ENCODE results near the gene FRMD7.
"Not testable (repeated sequence)": the region's sequence is repeated elsewhere in the genome, so short reads cannot be mapped to it uniquely, and the experiment has no call there.

FRMD7 gene

GRCh38 chrX:132086672-132087071 lies 41.1 kb downstream of the FRMD7 start:
- peaks cover 10% of the 10 kb centered on the region for H3K27me3 ChIP-seq (ENCODE audit: low read depth)
- H3K36me3 ChIP-seq (replicated peaks), result no peaks in the 10 kb centered on the region
- DNase-seq (ENCODE audit: low spot score in 2 of 2), result no peak
- no peaks in the 10 kb centered on the region for H3K9me3 ChIP-seq
- no peak overlapping the region for H3K4me3 ChIP-seq
- in situ Hi-C loops (cut with MboI; ENCODE audit: low sequenced_read_pairs), result loop anchor here (25.0 kb wide), 1 partner anchor 526 kb away; no protein-coding TSS in a partner anchor
- no peaks in the 10 kb centered on the region for H3K4me1 ChIP-seq

- in situ Hi-C loops (cut with MboI; ENCODE audit: low sequenced_read_pairs), result loop anchor here (25.0 kb wide), 1 partner anchor 527 kb away; no protein-coding TSS in a partner anchor
- Histone ChIP-seq H3K27me3 (ENCODE audit: low read depth) (peaks cover 10% of the 10 kb centered on the region), H3K36me3 (replicated peaks) (no peaks in the 10 kb centered on the region), H3K4me3 (no peak overlapping the region), H3K4me1 (no peaks in the 10 kb centered on the region), H3K9me3 (no peaks in the 10 kb centered on the region)
- DNase-seq (ENCODE audit: low spot score in 2 of 2), result no peak
These were observed 42.0 kb downstream of the FRMD7 start for GRCh38 chrX:132085786-132086185.

- Histone ChIP-seq H3K4me1 (no peaks in the 10 kb centered on the region), H3K27me3 (ENCODE audit: low read depth) (no peaks in the 10 kb centered on the region), H3K9me3 (no peaks in the 10 kb centered on the region), H3K36me3 (replicated peaks) (peaks cover 12% of the 10 kb centered on the region), H3K4me3 (no peak overlapping the region)
- in situ Hi-C loops (cut with MboI; ENCODE audit: low sequenced_read_pairs), result loop anchor here (25.0 kb wide), 1 partner anchor 534 kb away; no protein-coding TSS in a partner anchor
- DNase-seq (ENCODE audit: low spot score in 2 of 2), result no peak
These were observed 49.9 kb downstream of the FRMD7 start for GRCh38 chrX:132077912-132078311.

GRCh38 chrX:132077414-132077813 lies 50.4 kb downstream of the FRMD7 start:
- in situ Hi-C loops (cut with MboI; ENCODE audit: low sequenced_read_pairs), result loop anchor here (25.0 kb wide), 1 partner anchor 535 kb away; no protein-coding TSS in a partner anchor
- no peak for DNase-seq (ENCODE audit: low spot score in 2 of 2)
- Histone ChIP-seq H3K36me3 (replicated peaks) (peaks cover 17% of the 10 kb centered on the region), H3K9me3 (no peaks in the 10 kb centered on the region), H3K4me3 (no peak overlapping the region), H3K4me1 (no peaks in the 10 kb centered on the region), H3K27me3 (ENCODE audit: low read depth) (no peaks in the 10 kb centered on the region)

- DNase-seq (ENCODE audit: low spot score in 2 of 2), result peak in 1 of 2 experiments; percentile 54
- H3K9me3 ChIP-seq, result no peaks in the 10 kb centered on the region
- H3K27me3 ChIP-seq (ENCODE audit: low read depth), result no peaks in the 10 kb centered on the region
- in situ Hi-C loops (cut with MboI; ENCODE audit: low sequenced_read_pairs), result no loop called here
- no peak overlapping the region for H3K4me3 ChIP-seq
- H3K36me3 ChIP-seq (replicated peaks), result peaks cover 46% of the 10 kb centered on the region
- H3K4me1 ChIP-seq, result no peaks in the 10 kb centered on the region
These were observed 56.6 kb downstream of the FRMD7 start for GRCh38 chrX:132071254-132071653.

DNA sequence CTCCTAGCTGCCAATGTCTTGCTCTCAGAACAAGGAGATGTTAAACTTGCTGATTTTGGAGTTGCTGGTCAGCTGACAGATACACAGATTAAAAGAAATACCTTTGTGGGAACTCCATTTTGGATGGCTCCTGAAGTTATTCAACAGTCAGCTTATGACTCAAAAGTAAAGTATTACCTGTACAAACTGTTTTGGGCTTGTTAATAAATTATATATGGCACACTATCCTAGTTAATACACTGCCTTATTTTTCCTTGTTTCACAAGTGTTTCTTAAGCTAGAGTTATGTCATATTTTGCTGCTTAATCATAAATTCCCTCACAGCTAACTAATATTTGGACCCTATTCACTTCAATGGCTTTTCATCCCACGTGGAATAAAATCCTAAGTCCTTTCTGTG lies 59.4 kb downstream of the FRMD7 start:
- in situ Hi-C loops (cut with MboI; ENCODE audit: low sequenced_read_pairs), result loop anchor here (10.0 kb wide), 1 partner anchor 224 kb away; no protein-coding TSS in a partner anchor
- Histone ChIP-seq H3K4me1 (peaks cover 3% of the 10 kb centered on the region), H3K4me3 (no peak overlapping the region), H3K27me3 (ENCODE audit: low read depth) (no peaks in the 10 kb centered on the region), H3K9me3 (no peaks in the 10 kb centered on the region), H3K36me3 (replicated peaks) (peaks cover 38% of the 10 kb centered on the region)
- DNase-seq (ENCODE audit: low spot score in 2 of 2), result no peak

GRCh38 chrX:132063862-132064261 lies 64.0 kb downstream of the FRMD7 start:
- DNase-seq (ENCODE audit: low spot score in 2 of 2), result no peak
- H3K9me3 ChIP-seq, result no peaks in the 10 kb centered on the region
- H3K27me3 ChIP-seq (ENCODE audit: low read depth), result no peaks in the 10 kb centered on the region
- H3K36me3 ChIP-seq (replicated peaks), result peaks cover 24% of the 10 kb centered on the region
- peaks cover 3% of the 10 kb centered on the region for H3K4me1 ChIP-seq
- H3K4me3 ChIP-seq, result no peak overlapping the region
- in situ Hi-C loops (cut with MboI; ENCODE audit: low sequenced_read_pairs), result loop anchor here (10.0 kb wide), 1 partner anchor 219 kb away; no protein-coding TSS in a partner anchor

DNA sequence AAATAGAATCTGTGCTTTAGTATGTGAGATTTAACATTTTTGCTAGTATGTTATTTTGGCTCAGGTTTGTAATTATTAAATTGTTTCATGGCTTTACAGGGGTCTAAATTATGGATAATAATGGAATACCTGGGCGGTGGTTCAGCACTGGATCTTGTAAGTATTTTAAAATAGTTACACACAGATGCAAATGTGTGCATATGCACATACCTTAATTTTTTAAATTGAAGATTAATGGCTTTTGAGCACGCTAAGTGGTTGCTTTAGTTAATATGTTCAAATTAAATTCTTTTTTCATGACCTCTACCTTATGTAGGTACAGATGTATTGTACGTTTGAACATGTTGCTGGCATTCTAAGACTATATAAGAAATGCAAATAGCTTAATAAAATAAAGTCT lies 64.5 kb downstream of the FRMD7 start:
- in situ Hi-C loops (cut with MboI; ENCODE audit: low sequenced_read_pairs), result loop anchor here (10.0 kb wide), 1 partner anchor 219 kb away; no protein-coding TSS in a partner anchor
- Histone ChIP-seq H3K36me3 (replicated peaks) (peaks cover 19% of the 10 kb centered on the region), H3K27me3 (ENCODE audit: low read depth) (no peaks in the 10 kb centered on the region), H3K9me3 (no peaks in the 10 kb centered on the region), H3K4me1 (peaks cover 3% of the 10 kb centered on the region), H3K4me3 (no peak overlapping the region)
- no peak for DNase-seq (ENCODE audit: low spot score in 2 of 2)

DNA sequence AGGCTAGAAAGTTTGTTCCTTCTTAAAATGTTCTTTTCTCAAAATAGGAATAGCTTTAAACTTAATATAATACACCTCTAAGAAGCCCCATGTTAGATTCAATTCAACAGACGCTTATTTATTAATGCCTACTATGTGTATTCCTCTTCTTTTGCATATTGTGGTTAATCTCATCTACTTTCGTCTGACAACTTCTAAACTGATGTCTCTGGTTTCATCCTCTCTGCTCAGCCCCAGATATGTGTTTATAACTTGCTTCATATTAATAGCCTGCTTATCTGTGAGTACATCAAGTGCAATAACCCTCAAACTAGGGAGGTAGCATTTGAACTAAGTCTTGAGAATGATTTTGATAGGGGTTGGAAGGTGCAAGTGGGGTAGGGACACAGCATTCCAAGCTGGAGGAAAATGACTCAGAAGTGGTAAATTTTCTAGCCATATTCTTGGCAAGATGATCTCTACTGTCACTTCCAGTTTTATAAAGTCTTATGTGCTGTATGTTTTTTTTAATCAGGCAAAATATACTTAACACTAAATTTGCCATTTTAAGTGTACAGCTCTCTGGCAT lies 67.8 kb downstream of the FRMD7 start:
- Histone ChIP-seq H3K4me3 (no peak overlapping the region), H3K27me3 (ENCODE audit: low read depth) (no peaks in the 10 kb centered on the region), H3K36me3 (replicated peaks) (peaks cover 20% of the 10 kb centered on the region), H3K9me3 (no peaks in the 10 kb centered on the region), H3K4me1 (no peaks in the 10 kb centered on the region)
- no peak for DNase-seq (ENCODE audit: low spot score in 2 of 2)
- in situ Hi-C loops (cut with MboI; ENCODE audit: low sequenced_read_pairs), result loop anchor here (10.0 kb wide), 1 partner anchor 215 kb away; no protein-coding TSS in a partner anchor

DNA sequence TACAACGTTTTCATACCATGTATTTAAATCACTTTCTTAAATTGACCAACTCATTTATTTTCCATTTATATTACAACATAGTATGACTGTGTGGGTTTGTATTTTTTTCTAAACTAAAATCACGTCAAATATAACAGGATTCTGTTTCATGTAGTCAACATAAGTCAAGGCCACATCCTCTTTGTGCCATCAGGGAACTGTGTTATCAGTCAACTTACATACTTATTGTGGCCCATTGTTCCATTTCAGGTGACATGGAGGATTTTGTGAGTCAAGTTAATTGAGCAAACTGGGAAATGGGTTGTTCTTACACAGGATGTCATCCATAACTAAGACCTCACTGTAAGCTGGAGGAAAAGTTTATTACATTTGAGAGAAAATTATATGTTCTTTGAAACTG lies 68.8 kb downstream of the FRMD7 start:
- H3K36me3 ChIP-seq (replicated peaks), result peaks cover 20% of the 10 kb centered on the region
- H3K4me1 ChIP-seq, result no peaks in the 10 kb centered on the region

DNA sequence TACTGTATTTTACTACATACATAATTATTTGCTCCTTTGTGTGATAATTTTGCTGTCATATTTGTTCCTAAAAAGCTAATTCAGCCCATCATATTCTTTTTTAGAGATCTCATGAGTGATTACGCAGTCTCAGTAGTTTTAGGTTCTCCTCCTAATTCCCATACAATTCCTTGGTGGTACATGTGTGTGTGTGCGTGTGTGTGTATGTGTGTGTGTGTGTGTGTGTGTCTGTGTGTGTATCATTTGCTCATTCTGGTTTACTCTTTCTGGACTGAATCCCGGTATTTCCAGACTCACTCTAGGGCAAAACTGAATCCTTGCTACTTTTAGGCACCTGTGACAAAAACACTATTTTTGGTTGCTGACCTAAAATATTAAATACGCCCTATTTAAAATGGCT lies 69.8 kb downstream of the FRMD7 start:
- H3K9me3 ChIP-seq, result no peaks in the 10 kb centered on the region
- no peak for DNase-seq (ENCODE audit: low spot score in 2 of 2)
- H3K4me3 ChIP-seq, result no peak overlapping the region
- no peaks in the 10 kb centered on the region for H3K27me3 ChIP-seq (ENCODE audit: low read depth)
- H3K36me3 ChIP-seq (replicated peaks), result peaks cover 16% of the 10 kb centered on the region
- in situ Hi-C loops (cut with MboI; ENCODE audit: low sequenced_read_pairs), result no loop called here
- no peaks in the 10 kb centered on the region for H3K4me1 ChIP-seq

More for the DNA sequence above, 68.8 kb downstream of the FRMD7 start:
- H3K27me3 ChIP-seq (ENCODE audit: low read depth), result no peaks in the 10 kb centered on the region
- no peak for DNase-seq (ENCODE audit: low spot score in 2 of 2)
- no peaks in the 10 kb centered on the region for H3K9me3 ChIP-seq
- in situ Hi-C loops (cut with MboI; ENCODE audit: low sequenced_read_pairs), result no loop called here
- H3K4me3 ChIP-seq, result no peak overlapping the region

- H3K4me3 ChIP-seq; H3K9me3 ChIP-seq; DNase-seq (ENCODE audit: low spot score in 2 of 2); H3K27me3 ChIP-seq (ENCODE audit: low read depth); H3K4me1 ChIP-seq; H3K36me3 ChIP-seq (replicated peaks); in situ Hi-C loops (cut with MboI; ENCODE audit: low sequenced_read_pairs): not testable (repeated sequence)
These were observed 76.0 kb downstream of the FRMD7 start for GRCh38 chrX:132051778-132052177.

DNA sequence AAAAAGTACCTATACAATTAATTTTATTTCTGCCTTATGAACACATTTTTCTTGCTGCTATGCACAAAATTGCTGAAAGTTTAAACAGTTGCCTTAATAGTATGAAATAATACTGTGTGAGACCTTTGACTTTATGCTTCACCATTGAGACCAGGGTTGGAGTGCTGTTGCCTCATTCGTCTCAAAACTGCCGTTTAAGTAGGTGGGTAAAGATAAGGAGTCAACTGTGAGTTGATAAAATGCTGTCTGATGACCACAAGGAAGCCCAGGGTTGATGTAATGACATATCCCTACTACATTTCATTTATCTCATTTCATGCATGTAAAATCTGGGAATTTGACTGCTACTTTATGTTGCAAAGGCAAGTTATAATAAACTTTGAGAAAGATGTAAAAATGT lies 81.3 kb downstream of the FRMD7 start:
- Histone ChIP-seq H3K36me3 (replicated peaks) (no peaks in the 10 kb centered on the region), H3K4me3 (no peak overlapping the region), H3K27me3 (ENCODE audit: low read depth) (no peaks in the 10 kb centered on the region), H3K9me3 (no peaks in the 10 kb centered on the region), H3K4me1 (peaks cover 42% of the 10 kb centered on the region)
- in situ Hi-C loops (cut with MboI; ENCODE audit: low sequenced_read_pairs), result no loop called here
- no peak for DNase-seq (ENCODE audit: low spot score in 2 of 2)

DNA sequence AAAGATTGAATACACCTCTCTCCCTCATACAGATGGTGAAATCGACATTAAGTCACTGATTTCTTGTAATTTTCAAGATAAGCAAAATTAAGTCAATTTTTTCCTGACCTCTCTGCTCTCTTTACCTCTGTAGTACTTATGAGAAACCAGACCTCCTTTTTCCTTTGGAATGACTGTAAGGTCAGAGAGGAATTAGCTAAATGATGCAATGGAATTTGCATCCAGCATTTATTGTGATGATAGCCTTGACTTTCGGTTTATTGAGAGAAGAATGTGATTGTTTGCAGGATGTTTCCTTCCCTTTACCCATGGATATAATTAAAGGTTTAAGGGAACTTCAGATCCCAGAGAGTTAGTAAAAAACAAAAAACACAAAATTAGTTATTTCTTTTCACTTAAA lies 82.4 kb downstream of the FRMD7 start:
- in situ Hi-C loops (cut with MboI; ENCODE audit: low sequenced_read_pairs), result no loop called here
- Histone ChIP-seq H3K9me3 (no peaks in the 10 kb centered on the region), H3K27me3 (ENCODE audit: low read depth) (no peaks in the 10 kb centered on the region), H3K4me1 (peaks cover 53% of the 10 kb centered on the region), H3K36me3 (replicated peaks) (no peaks in the 10 kb centered on the region), H3K4me3 (no peak overlapping the region)
- peak in 1 of 2 experiments; percentile 57 for DNase-seq (ENCODE audit: low spot score in 2 of 2)

All from HAP-1 (cell line).